Measurements from ENCODE around the gene TOX3.

Gene TOX3

DNA sequence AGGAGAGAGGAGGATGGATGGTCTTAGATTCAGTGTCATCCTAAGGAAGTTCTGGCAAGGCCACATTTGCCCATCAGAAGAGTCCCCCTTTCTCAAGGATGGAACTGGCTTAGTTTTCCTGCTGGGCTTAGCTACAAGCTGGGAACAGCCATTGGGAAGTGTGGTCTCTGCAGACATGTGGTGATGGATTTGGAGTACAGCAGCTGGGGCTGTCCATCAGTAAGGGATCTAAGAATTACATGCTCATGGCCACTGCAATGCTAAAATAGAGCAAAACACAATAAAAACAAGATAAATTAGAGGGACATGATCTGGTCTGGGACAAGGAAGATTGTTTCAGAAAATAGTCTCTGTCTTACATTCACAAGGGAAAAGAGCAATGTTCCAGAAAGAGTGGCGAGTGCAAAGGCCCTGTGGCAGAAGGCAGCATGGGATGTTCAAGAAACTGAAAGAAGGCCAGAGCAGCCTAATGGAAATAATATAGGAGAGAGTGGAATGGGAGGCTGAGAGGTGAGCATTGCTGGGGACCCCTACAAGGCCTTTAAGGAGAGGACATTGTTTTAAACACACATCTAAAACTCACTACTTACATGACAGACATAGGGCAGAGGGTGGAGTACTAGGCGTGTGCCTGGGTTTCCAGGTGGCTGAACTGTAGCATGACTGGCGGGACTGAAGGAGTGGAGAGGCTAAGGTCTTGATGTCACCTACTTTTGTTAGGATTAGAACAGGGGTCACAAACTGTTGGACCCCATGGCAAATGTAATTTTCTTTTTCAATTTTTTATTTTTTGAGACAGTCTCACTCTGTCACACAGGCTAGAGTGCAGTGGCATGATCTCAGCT is 17.0 kb upstream of the TOX3 start:
- DNase-seq (ENCODE audit: low read depth), result no peak

DNA sequence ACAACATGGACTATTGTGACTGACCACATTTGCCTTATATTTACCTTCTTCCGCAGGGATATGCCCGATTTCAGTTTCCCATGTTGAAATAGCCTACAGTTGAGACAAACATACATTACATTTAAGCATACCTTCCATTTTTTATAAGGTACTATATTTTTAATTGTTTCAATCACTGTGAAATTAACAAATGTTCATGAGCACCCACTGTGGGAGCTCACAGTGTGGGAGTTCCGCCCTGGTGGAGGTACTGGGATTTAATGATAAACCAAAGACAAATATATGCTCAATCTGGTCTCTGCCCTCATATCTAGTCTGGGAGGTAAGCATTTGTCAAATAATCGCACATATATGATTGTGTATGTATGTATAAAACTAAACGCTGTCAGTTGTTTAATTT is 15.8 kb upstream of the TOX3 start:
- no peak for DNase-seq (ENCODE audit: low read depth)

DNA sequence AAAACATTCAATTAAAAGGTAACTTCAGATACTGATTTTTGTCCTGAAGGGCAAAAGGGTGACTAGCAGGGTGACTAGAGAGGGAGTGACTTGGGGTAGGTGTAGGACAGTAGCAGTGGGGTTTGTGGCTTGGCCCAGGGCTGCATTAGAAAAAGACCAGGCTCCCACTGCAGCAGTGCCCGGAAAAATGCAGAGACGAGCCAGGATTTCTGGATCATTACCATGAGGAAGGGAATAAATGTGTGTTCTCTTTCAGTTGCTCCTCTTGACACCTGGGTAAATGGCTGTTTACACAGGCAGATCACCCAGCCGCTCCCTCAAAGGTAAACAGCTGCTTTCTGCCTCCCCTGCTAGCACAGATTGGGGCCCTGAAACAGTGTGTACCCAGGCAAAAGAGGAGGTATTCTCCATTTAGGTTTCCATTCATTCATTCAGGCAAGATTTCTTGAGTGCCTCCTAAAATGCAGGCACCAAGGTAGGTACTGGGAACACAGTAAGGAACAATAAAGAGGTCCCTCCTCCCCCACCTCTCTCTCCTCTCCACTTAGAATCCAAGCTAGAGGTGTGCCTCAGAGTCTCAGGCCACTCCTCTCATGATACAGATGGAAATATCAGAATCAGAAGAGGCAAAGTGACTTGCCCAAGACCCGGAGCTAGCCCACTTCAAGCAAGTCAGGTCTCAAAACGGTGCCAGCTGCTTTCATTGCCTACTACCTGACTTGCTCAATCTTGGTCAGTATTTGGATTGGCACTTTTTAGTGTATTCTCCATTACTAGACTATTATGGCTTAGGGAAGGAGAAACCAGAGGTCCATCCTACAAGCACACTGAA is 15.2 kb upstream of the TOX3 start:
- no peak for DNase-seq (ENCODE audit: low read depth)

DNA sequence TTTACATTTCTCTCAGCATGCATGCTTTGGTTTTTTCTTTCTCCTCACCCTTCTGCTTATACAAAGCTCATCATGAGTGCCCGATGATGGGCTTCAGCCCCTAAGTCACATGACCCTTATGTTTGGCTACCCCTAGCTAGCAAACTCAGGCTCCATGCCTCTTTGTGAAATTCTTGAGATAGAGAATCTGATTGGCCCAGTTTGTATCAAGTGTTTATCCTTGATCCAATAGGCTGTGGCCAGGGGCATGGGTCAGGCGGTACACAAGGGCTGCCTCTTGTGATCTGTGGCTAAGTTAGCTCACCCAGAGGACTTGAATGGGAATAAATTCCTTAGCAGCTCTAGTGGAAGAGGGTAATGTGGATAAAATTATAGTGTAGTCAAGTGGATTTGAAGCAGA is 11.5 kb upstream of the TOX3 start:
- no peak for DNase-seq (ENCODE audit: low read depth)

DNA sequence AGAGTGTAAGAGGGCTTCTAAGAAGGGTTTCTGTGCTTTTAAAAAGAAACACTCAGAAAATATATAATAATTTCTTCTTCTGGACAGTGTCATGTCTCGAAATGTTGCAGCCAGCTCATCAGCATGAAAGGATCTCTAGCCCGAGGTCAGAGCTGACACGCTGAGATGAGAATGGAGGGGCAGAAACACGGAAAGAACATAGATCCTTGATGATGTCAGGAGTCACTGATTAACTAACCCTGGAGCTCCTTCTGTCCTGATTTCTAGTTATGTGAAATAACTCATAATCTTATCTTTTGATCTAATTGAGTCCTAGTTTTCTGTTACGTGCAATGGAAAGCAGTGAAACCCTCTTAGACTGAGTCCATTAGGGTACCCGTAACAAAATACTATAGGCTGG is 10.3 kb upstream of the TOX3 start:
- DNase-seq (ENCODE audit: low read depth), result no peak

DNA sequence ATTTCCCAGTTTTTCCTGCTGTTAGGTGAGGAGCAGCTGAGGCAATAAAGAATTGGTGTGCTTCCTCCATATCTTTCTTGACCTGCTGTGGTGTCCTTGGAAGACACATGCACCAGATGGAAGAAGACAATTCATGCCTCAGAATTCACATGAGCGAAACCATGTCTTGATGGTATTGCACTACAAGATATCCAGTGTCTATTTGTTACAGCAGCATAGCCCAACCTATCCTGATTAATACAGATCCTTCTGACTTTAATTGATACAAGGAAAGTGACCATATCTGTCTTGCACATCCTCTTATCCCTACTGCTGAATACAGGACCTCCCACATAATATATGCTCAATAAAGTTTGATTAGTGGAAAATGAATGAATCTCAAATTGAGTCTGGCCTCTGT is 9.1 kb upstream of the TOX3 start:
- DNase-seq (ENCODE audit: low read depth), result no peak

DNA sequence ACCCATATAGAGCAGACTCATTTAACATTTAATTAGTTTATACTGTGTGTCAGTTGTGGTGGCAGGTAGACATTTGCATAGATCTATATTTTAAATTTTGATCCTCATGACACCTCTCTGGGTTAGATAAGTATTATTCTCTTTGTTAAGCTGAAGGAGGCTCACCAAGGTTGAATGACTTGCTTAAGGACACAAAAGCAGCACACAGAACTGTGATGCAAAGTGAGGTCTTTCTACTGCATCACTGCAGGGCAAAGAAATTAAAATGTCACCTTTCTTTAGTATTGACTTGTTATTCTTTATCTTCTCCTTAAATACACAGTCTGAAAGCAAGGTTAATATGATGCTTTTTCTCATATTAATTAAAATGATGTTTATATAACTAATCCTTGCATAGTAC is 8.6 kb upstream of the TOX3 start:
- DNase-seq (ENCODE audit: low read depth), result no peak

DNA sequence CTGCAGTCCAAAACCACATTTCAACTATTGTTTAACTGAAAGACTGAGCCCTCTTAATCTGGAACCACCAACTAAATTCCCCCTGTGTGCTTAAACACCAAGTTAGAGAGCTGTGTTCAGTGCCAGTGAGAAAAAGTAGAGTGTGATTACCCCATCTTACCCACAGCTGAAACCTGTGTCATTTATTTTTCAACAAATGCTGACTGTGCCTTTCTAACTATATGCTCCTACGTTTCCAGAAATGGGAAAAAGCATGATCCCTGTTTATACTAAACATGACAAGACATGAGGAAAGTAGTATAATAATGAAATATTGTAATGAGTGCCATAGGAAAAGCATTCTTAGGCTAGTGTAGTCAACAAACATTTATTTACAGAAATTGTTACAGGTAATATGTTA is 7.4 kb upstream of the TOX3 start:
- DNase-seq (ENCODE audit: low read depth), result no peak

DNA sequence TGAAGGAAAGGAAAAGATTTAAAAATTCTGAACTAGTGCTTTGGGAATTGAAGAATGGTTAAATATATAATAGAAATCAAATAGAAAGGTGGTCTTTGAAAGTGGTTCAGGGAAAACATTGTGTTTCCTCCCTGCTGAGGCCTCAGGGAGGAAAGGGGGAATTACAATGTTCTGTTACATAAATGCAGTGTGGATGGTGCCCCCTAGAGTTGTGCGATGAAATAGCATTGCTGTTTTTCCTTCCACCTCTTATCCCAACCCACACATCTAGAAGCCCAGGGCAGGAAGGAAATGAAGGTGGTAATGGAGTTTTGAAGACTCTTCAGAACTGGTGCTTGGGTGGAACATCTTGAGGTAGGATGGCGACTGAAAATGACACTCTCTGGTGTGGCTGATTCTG is 6.4 kb upstream of the TOX3 start:
- no peak for DNase-seq (ENCODE audit: low read depth)

DNA sequence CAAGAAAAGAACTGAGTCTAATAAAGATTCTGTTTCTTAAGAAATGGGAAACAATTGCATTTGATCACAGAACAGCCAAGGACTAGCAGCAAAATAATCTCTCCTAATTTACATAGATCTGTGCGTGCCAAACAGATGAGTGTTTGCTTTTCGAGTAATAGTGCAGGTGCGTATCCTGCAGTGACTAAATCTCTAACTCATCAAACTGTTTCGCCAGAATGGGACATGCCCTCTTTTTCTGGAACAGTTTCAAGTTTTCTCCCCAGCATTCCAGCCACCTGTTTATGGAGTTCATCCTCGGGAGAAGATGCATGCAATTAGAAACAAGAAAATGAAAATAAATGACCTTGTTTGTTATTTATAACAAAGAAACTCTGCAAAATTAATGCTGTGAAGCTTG is 5.7 kb upstream of the TOX3 start:
- DNase-seq (ENCODE audit: low read depth), result no peak

DNA sequence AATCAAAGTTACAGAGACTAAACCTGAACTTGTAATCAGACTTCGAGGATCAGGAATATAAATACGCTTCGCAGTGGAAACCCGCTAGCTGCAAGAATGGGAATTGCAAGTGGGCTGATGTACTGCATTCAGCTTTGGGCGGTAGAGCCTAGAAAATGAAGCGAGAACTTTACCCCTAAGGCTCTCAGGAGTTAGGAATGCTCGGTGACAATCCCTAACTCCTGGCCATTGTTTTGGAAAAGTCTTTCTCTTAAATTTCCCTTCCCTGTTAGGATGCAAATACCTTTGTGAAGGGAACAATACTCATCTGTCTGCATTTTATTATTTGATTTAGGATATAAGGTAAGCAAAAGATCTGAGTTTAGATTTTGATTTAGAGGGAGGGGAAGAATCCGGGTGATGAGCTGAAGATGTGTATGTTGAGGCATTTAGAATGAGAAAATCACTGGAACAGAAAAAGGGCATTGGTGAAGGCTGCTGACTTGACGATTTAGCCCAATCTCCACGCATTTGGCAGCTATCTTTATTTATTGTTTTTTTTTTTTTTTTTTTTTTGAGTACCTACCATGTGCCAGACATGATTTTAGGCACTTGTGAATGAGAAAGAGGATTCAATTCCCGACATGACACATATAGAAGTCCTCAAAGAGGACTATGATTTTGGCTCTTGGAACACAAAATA is 2.2 kb upstream of the TOX3 start:
- no peak for DNase-seq (ENCODE audit: low read depth)

DNA sequence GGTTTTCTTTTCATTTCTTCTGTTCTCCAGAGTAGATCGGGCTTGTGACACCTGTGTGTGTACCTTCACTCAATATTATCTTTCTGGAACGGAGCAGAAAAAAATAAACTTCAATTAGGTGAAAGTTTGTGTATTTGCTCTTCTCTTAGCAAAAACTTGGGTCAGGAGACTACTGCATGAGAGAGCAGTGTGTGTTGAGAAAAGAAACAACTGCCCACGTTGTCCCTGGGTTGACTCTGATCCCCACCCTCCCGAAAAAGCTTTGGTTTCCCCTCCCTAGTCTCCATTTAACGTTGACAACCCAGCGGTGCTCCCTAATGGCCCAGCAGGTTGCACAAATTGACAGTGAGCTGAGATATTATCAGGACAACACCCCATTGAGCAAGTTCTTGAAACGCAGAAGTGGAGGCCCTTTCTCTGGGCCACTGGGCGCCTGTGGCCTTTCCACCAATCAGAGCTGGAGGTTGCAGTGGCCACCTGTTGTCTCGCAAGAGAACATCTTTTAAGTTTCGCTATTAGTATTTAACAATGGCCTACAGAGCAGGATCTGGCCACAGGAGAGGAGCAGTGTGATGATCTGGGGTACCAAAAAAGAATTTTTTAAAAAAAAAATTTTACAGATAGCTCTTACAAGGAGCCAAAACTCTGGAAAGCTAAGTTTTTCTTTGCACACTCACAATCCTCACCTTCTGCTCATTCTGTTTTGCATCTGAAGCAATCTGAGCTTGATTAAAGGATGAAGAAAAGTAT is 1.5 kb upstream of the TOX3 start:
- DNase-seq (ENCODE audit: low read depth), result no peak

DNA sequence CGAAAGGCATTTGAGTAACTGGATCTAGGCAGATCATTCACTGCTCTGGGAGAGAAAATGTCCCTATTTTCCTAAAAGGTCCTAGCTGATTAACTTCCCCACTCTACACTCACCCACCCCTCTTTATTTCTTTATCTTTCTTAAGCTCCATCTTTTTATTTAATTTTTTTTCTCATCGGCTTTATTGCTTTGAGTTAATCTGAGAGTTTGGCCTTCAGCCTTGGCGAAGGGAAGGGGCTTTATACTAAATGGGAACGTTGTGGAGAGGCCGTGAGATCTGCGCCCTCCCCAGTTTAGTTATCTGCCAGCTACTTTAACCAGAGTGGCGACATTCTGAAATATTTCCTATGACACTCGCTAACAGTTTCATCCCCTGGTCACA is 882 bp upstream of the TOX3 start:
- no peak for DNase-seq (ENCODE audit: low read depth)

DNA sequence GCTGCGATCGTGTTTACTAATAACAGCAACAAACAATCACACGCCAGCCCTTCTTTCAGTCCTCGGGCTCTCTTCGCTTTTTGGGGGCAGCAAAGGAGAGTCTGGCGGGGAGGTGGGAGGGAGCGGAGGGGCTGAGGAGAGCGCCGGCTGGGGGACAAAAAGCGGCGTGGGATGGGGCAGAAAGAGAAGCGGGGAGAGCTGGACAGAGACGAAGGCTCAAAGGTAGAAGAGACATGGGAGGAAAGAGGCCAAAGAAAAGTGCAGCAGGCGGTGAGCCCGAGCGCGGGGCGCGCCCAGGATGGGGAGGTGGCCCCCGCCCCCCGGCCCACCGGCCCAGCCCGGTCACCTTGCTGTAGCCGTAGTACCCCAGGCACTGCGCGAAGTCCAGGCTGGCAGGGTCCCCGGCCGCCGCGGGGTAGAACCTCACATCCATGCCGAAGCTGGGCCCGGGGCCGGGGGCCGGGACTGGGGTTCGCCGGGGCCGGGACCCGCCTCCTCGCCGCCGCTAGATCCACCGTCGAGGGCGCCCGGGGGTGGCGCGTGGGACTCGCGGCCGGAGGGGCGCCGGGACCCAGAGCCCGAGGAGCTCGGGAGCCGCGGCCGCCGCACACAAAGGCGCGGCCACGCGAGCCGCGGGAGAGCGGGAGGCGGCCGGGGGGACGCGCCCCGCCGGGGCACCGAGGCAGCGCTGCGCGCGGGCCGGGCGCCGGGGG is 496 bp downstream of the TOX3 start:
- no peak for DNase-seq (ENCODE audit: low read depth)

DNA sequence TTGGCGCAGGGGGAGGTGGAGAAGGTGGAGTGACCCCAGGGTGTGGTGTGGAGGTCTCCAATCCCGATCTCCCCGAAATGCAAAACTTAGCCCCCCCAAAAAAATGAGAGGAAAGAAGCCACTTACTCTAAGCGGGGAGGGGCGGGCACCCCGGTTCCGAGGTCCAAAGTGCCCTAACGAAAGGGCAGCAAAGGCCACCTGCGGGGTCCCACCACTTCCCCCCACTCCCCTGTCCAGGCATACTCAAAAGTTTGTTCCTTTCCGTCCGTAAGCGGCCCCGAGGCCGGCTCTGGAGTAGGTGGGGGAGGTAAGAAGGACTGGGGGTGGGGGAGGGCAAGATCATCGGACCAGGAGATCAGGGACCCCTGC is 1.1 kb downstream of the TOX3 start:
- no peak for DNase-seq (ENCODE audit: low read depth)

DNA sequence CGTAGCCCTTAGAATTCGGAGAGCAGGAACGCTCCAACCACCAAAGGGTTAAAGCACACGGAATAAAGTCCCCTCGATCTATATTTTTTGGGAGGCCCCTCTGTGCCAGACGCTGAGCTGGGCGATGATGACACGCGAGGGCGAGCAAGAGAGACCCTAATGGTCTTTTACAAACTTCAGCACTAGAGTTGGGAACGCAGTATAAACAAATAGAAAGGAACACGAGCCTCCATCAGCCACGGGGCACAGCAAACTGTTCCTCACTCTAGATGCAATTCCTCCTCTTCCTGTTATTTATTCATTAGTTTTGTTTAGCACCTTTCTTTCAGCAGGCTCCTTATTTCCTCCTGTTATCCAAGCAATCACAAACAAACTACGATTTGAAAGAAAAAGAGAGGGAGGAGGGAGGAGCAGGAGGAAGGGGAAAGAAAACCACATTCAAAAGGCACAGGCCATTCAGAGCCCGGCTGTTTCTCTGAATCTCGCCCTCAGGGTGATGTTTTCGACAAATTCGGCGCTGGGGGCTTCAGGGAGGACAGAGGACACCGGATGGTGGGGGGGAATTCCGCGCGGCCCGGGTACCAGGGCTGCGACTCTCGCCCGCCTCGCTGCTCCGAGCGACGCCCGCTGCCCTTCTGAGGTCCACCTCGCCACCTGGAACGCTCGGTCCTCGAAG is 1.6 kb downstream of the TOX3 start:
- no peak for DNase-seq (ENCODE audit: low read depth)

DNA sequence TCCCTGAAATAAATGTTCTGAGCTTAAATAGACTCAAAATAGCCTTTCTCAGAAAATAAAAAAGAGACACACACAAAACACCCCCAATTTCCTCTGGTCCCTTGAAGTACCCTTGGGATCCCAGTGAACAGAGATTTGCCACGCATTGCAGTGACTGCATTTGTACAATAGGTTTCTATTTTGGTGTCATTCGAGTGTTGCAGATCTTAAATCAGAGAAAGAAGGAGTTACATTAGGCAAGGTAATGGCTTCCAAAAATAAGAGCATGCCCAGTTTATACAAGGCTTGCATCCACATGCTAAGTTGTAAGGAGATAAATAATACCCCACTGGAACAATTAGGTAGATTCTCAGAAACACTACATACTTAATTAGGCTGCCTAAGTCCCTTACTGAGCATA is 2.2 kb downstream of the TOX3 start:
- DNase-seq (ENCODE audit: low read depth), result no peak

DNA sequence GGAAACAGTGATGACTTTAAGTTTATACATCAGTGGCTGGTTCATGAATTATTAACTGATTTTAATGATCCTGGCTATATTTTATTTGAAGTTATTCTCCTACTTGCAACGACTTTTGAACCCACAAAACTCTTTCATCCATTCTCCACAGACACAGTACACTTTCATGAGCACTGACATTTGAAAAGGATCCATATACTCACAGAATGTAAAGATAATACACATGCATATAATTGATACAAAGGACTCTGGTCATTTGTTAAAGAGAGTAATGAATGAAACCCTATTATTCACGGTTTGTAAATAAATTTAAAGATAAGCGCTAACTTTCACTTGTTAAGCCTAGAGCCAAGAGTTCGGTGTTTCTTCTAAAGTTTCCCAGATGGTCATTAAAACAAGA is 3.3 kb downstream of the TOX3 start:
- DNase-seq (ENCODE audit: low read depth), result no peak

DNA sequence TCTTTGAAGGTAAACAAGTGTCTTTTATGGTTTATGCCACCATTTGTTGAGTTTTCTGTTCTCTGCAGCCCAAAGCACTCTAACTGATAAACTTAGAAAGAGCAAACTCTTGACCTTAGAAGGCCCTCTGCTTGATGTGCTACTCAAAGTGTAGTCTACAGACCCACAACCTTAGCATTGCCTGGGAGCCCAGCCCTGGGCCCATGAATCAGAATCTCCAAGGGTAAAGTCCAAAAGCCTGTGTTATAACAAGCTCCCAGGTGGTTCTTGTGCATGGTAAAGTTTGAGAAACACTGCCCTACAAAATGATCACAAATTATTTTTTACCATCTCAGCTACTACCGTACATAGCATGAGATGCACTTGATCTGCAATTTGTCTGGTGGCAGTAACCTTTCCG is 6.0 kb downstream of the TOX3 start:
- no peak for DNase-seq (ENCODE audit: low read depth)

DNA sequence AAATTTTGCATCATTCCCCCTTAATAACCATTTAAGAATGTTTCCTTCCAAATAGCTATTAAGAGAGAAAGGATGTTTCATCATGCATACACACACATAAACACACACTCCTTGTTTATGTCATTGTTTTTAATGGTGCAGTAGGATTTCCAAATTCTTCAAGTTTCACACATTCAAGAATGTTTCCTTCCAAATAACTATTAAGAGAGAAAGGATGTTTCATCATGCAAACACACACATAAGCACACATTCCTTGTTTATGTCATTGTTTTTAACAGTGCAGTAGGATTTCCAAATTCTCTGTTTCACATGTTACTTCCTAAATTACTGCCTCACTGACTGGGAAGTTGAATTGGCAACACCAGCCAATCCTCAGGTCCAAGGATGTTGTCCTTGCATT is 7.8 kb downstream of the TOX3 start:
- DNase-seq (ENCODE audit: low read depth), result no peak

DNA sequence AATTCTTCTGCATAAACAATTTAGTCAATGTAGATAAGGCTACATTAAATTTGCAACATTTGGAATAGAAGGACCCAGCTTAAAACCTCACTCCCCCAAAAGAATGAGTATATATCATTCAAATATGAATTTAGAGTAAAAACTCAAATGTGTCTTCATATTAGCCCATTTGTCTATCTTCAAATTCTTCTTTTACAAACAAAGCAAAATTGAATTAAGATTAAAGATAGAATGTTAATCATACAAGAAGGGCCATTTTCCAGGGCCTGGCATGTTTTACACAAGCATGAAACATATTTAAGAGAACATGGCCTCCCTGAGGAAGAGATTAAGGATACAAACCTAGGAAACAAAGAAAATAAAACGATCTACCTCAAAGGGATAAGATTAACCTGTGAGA is 8.4 kb downstream of the TOX3 start:
- no peak for DNase-seq (ENCODE audit: low read depth)
